Osteocyte (in vitro differentiated cells): ENCODE measurements around the gene PTPRJ. TPM values are rescaled to one million over a fixed set of nuclear protein-coding genes. Genes with fewer than 3 reads are reported as not detected.

Experiments used
- DNase-seq: peaks from one replicate; pipeline ENCODE4 v3.0.0; 2021; ENCODE audit warnings: mixed read lengths; ENCODE audit not compliant: unreplicated experiment; ENCODE audit errors: extremely low spot score
- H3K27ac Mint-ChIP-seq: one replicate; pipeline ENCODE4 v1.8.0; 2021; ENCODE audit warnings: mild to moderate bottlenecking, mixed read lengths; ENCODE audit not compliant: unreplicated experiment
- H3K27me3 Mint-ChIP-seq: one replicate; pipeline ENCODE4 v1.8.0; 2021; ENCODE audit warnings: mixed read lengths; ENCODE audit not compliant: unreplicated experiment
- H3K36me3 Mint-ChIP-seq: one replicate; pipeline ENCODE4 v1.8.0; 2021; ENCODE audit warnings: mixed read lengths; ENCODE audit not compliant: unreplicated experiment
- H3K4me1 Mint-ChIP-seq: one replicate; pipeline ENCODE4 v1.8.0; 2021; ENCODE audit warnings: mixed read lengths; ENCODE audit not compliant: unreplicated experiment
- H3K4me3 Mint-ChIP-seq: one replicate; pipeline ENCODE4 v1.8.0; 2021; ENCODE audit warnings: mild to moderate bottlenecking, moderate library complexity, mixed read lengths; ENCODE audit not compliant: unreplicated experiment
- H3K9me3 Mint-ChIP-seq: one replicate; pipeline ENCODE4 v1.8.0; 2021; ENCODE audit warnings: mixed read lengths; ENCODE audit not compliant: unreplicated experiment
- CTCF ChIP-seq: fragments of 200-600 bp; sonication (generic); IDR thresholded peaks from 2 replicates; pipeline ENCODE4 v1.5.0; 2021; ENCODE audit warnings: antibody characterized with exemption, mild to moderate bottlenecking, moderate library complexity
- total RNA-seq: library from RNA; stranded (reverse); gene quantifications from 2 replicates; pipeline ENCODE4 v1.2.1, GENCODE V29; 2021

PTPRJ gene
- total RNA-seq, 1 donor from 2014 or later, result 16.6 TPM

DNA sequence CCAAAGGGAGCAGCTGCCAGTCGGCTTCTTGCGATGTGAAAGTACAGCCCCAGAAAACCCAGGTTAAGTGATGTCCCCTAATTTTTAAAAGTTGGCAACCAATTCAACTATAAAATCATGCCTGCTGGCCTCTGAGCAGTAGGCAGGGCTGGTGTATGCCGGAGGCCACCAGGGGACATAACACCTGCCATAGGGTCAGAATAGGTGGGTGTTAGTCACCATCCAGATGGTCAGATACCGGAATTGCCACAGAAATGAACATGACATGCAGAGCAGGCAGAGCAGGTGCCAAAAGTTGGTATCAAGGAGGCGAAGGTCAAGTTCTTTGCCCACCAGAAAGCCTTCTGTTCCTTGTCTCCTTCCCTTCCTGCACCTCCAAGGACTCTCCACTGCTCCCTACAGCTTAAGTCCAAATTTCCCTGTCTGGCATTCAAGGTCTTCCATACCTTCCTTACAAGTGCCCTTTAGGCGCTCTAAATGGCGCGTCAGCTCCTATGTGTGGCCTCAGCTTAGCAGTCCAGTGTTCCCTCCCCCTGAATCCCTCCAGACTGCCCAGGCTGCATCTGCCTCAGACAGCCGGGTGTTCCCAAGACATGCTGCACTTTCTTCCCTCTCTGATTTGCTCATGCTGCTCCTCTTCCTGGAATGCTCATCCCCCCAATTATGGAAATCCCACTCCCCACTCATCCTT is 45.1 kb downstream of the PTPRJ start:
- Mint-ChIP-seq H3K36me3 (no peaks in the 10 kb centered on the region), H3K9me3 (no peaks in the 10 kb centered on the region), H3K27me3 (no peaks in the 10 kb centered on the region), H3K4me3 (no peak overlapping the region), H3K27ac (no peak overlapping the region), H3K4me1 (peaks cover 39% of the 10 kb centered on the region)
- no peak for TF ChIP-seq CTCF
- no peak for DNase-seq

GRCh38 chr11:48025984-48026340 is 45.6 kb downstream of the PTPRJ start:
- H3K36me3 Mint-ChIP-seq, result no peaks in the 10 kb centered on the region
- H3K27ac Mint-ChIP-seq, result no peak overlapping the region
- TF ChIP-seq CTCF, result no peak
- no peak overlapping the region for H3K4me3 Mint-ChIP-seq
- H3K4me1 Mint-ChIP-seq, result peaks cover 39% of the 10 kb centered on the region
- no peaks in the 10 kb centered on the region for H3K27me3 Mint-ChIP-seq
- no peak for DNase-seq
- H3K9me3 Mint-ChIP-seq, result no peaks in the 10 kb centered on the region

DNA sequence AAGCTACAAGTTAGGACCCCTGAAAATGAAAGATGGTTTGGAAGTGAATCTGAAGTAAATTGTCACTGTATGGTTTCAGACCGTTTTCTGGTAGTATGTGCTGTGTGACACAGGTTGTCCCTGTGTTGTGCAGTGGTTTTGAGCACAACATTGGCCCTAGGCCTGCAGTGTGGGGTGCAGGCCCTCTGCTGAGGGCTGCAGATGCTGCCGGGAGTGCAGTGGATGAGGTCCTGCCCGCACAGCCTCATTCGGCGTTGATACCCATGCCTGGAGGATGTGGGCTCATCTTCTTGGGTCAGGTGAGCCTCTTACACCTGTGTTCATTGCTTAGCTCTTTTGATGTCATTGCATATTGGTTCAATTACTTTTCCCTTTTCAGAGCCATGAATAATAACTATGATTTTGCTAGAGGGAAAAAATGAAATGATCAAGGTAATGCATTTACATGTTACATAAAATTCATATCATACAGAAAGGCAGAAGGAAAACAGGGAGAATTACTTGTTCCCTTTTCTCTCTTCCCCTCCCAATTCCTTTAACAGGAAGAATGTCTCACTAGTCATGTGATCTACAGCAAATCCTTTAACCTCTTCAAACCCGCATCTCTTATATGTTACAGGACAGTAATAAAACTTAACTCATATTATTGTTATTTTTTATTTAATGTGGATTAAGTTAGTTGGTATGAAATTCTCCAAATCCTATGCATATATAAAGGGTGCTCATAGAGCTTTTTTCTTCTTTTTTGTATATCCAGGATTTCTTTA is 48.7 kb downstream of the PTPRJ start:
- no peak for DNase-seq
- H3K4me1 Mint-ChIP-seq, result peaks cover 43% of the 10 kb centered on the region

DNA sequence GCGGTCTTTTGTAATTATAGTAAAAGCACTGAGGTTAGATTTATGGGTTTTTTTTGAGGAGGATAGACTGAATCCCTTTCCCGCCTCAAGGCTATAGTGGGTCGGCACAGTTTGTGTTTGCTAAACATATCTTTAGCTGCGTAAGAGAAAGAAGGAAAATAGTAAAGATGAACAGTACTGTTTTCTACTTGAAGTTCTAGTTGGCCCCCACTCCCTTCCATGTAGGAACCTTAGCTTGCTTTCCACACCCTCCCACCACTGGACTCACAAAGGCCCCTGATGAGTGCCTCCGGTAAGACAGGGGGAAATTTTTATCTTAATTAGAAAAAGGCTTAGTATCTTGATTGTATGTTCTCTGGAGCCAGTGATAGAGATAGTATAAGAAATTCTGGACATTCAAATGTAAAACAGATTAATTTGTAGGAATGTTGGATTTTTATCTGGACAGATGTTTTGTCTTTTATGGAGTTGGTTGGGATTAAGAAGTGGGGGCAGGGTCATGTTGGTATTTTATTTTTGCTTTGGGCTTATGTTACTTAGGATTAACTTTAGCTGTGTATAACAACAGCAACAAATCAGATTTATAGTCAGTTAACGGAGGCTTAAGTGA is 49.4 kb downstream of the PTPRJ start:
- Mint-ChIP-seq H3K27ac (peak overlapping the region; percentile 40), H3K4me3 (no peak overlapping the region), H3K4me1 (peaks cover 38% of the 10 kb centered on the region), H3K36me3 (peaks cover 4% of the 10 kb centered on the region), H3K27me3 (no peaks in the 10 kb centered on the region), H3K9me3 (no peaks in the 10 kb centered on the region)
- DNase-seq, result no peak
- no peak for TF ChIP-seq CTCF

More for the DNA sequence above, 48.7 kb downstream of the PTPRJ start:
- H3K27me3 Mint-ChIP-seq, result no peaks in the 10 kb centered on the region
- H3K9me3 Mint-ChIP-seq, result no peaks in the 10 kb centered on the region
- TF ChIP-seq CTCF, result no peak
- H3K4me3 Mint-ChIP-seq, result no peak overlapping the region
- H3K36me3 Mint-ChIP-seq, result peaks cover 4% of the 10 kb centered on the region
- H3K27ac Mint-ChIP-seq, result peak overlapping the region; percentile 40

- DNase-seq, result no peak
- Mint-ChIP-seq H3K36me3 (peaks cover 4% of the 10 kb centered on the region), H3K9me3 (no peaks in the 10 kb centered on the region), H3K27ac (no peak overlapping the region), H3K27me3 (no peaks in the 10 kb centered on the region), H3K4me3 (no peak overlapping the region), H3K4me1 (peaks cover 42% of the 10 kb centered on the region)
- no peak for TF ChIP-seq CTCF
Observed at GRCh38 chr11:48031602-48032001, 51.2 kb downstream of the PTPRJ start.
